GM12875 (cell line): ENCODE measurements around the gene KCNC1.

Experiments used
- H3K4me3 ChIP-seq: one replicate; pipeline ENCODE4 v1.5.1; 2011; ENCODE audit warnings: low read depth, low read length, control low read depth
- TF ChIP-seq, protein P1 (sequence below): IDR thresholded peaks from 2 replicates; pipeline ENCODE4 v1.5.1; 2011; ENCODE audit warnings: low read depth, mild to moderate bottlenecking, control low read depth, inconsistent platforms, low read length, moderate library complexity, borderline replicate concordance; ENCODE audit not compliant: insufficient read depth

KCNC1 gene

GRCh38 chr11:17781626-17782025, 47.0 kb downstream of the KCNC1 start:
- TF ChIP-seq, protein P1, sequence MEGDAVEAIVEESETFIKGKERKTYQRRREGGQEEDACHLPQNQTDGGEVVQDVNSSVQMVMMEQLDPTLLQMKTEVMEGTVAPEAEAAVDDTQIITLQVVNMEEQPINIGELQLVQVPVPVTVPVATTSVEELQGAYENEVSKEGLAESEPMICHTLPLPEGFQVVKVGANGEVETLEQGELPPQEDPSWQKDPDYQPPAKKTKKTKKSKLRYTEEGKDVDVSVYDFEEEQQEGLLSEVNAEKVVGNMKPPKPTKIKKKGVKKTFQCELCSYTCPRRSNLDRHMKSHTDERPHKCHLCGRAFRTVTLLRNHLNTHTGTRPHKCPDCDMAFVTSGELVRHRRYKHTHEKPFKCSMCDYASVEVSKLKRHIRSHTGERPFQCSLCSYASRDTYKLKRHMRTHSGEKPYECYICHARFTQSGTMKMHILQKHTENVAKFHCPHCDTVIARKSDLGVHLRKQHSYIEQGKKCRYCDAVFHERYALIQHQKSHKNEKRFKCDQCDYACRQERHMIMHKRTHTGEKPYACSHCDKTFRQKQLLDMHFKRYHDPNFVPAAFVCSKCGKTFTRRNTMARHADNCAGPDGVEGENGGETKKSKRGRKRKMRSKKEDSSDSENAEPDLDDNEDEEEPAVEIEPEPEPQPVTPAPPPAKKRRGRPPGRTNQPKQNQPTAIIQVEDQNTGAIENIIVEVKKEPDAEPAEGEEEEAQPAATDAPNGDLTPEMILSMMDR, result no peak

DNA sequence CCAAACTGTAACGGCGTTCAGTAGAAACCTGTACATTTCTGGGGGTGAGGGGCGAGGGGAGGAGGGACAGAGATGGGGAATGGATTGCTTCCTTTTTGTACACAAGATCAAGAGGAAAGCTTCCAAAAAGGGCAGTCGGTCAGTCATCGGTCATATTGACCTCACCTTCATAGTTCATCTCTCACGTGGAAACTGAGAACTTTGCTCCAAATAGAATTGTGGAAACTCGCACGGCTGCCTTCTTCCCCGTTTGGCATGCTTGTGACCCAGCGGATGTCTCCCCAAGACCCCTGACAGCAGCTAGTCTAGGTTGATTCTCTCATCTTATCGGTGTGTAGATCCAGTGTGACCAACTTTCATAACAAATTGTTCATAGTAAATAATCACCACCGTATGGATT, 47.6 kb downstream of the KCNC1 start:
- TF ChIP-seq, protein P1, result no peak

More at GRCh38 chr11:17781626-17782025, 47.0 kb downstream of the KCNC1 start:
- no peak overlapping the region for H3K4me3 ChIP-seq

GRCh38 chr11:17782603-17783337, 48.2 kb downstream of the KCNC1 start:
- TF ChIP-seq, protein P1, result no peak
- H3K4me3 ChIP-seq, result no peak overlapping the region

More for the DNA sequence above, 47.6 kb downstream of the KCNC1 start:
- H3K4me3 ChIP-seq, result no peak overlapping the region

GRCh38 chr11:17783878-17784277, 49.3 kb downstream of the KCNC1 start:
- H3K4me3 ChIP-seq, result no peak overlapping the region
- TF ChIP-seq, protein P1, result no peak

- TF ChIP-seq, protein P1, result no peak
- no peak overlapping the region for H3K4me3 ChIP-seq
Measured at GRCh38 chr11:17786824-17787525, 52.4 kb downstream of the KCNC1 start.

- TF ChIP-seq, protein P1, result no peak
- no peak overlapping the region for H3K4me3 ChIP-seq
Measured at GRCh38 chr11:17788084-17788483, 53.5 kb downstream of the KCNC1 start.

- no peak overlapping the region for H3K4me3 ChIP-seq
- TF ChIP-seq, protein P1, result no peak
Measured at GRCh38 chr11:17790453-17790852, 55.9 kb downstream of the KCNC1 start.
